ENCODE data around the gene CTBP2. TPM values are rescaled to one million over a fixed set of nuclear protein-coding genes. Genes with fewer than 3 reads are reported as not detected.

Gene CTBP2
- polyA plus RNA-seq, 6 donors from 2014 or later: 0.11 to 2.1 (median 0.40) TPM; not detected in 1

DNA sequence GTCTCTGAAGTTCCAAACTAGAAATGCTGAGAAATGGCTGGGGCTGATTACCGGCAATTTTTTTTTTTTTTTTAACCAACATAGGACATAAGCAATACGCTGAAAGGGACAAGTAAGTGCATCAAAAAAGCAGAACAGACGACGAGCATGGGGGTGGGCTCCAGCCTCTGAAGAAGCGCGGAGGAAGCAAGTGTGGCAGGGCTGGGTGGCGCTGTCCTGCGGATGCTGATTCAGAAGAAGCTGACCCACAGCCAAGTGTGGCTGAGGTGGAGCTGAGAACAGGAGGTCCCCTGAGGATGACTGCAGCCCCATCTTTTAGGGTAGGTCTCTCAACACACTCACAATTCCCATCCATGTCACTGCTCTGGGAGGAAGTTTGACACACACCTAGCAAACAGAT, 65.6 kb downstream of the CTBP2 start:
- no peaks in the 10 kb centered on the region for H3K4me1 Mint-ChIP-seq
- ATAC-seq (ENCODE audit: low read depth in 2 of 2) (no peak), DNase-seq (no peak)
- H3K27ac Mint-ChIP-seq: no peak overlapping the region
- H3K36me3 Mint-ChIP-seq: no peaks in the 10 kb centered on the region
- H3K4me3 Mint-ChIP-seq: no peak overlapping the region
- H3K9me3 Mint-ChIP-seq: no peaks in the 10 kb centered on the region
- peaks cover 35 to 42% (median 37%) of the 10 kb centered on the region in 3 donors for H3K27me3 Mint-ChIP-seq

DNA sequence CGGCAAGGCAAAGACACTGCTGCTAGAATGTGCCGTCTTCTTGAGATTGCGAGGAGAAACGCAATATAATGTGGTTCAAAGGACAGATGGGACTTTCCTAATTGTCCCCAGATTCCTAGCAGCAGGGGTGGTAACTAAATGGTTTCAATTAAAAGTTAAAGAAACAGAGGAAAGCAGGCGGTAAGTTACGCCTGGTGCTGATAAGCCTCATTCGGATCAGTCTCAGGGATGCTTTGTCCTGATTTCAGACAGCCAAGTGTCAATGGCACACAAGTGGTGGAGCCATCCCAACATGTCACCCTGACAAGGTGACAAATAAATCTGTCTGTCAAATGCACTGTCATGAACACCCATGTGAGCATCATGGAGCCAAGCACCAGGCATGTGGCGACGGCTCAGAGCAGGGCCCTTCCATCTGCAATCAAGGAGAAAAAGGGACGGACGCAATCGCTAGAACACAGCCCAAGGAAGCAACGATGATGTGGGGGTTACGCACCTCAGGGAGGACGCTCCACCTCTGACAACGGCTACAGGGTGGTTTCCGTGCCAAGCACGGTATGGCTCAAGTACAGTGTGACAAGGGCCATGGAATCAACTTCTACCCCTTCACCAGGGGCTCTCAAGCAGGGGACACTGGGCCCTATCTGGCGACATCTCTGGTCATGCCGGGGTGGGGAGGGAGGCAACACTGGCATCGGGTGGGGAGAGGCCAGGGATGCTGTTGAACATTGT, 66.2 kb downstream of the CTBP2 start:
- DNase-seq: no peak
- Mint-ChIP-seq H3K9me3 (no peaks in the 10 kb centered on the region), H3K4me1 (no peaks in the 10 kb centered on the region), H3K27ac (no peak overlapping the region), H3K36me3 (no peaks in the 10 kb centered on the region), H3K27me3 (peaks cover 30 to 42% (median 39%) of the 10 kb centered on the region in 3 donors), H3K4me3 (no peak overlapping the region)
- no peak for ATAC-seq (ENCODE audit: low read depth in 2 of 2)

DNA sequence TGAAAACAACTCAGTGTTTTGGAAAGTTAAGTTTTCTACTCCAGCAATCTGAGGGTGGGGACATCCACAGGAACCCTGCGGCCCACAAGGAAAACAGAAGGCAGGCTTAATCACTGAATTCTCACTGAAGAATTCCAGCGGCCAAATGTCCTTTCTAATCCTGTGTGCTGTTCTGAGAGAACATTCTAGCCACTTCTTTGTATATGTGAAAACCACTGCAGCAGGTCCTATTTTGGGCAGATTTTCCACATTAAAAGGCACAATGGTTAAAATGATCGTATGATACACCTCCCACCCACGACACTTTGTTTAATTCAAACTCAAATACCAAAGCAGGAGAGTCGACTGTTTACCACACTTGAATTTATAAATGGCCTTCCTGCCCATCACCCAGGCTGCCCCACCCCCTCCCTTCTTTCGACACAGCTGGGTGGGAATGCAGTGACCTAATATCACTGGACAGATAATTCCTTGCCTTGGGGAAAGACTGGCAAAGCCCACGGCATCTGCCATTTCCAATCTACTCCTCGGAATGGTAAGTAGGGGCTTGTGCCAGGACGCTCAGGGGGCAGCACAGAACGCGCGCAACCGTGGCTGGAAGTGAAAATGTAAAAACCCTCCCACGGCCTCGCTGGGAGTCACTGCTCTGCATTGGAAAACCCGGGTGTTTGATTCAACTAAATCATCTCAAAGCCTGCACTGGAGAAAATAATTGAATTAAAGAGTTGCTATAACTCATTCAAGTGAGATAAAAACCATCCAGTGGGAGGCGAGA, 67.0 kb downstream of the CTBP2 start:
- no peak for ATAC-seq (ENCODE audit: low read depth in 2 of 2)
- H3K4me1 Mint-ChIP-seq: no peaks in the 10 kb centered on the region
- H3K27me3 Mint-ChIP-seq: peaks cover 33 to 48% (median 39%) of the 10 kb centered on the region in 3 donors
- no peaks in the 10 kb centered on the region for H3K36me3 Mint-ChIP-seq
- peak overlapping the region in 1 of 6 donors; percentile 5 for H3K27ac Mint-ChIP-seq
- DNase-seq: no peak
- no peaks in the 10 kb centered on the region for H3K9me3 Mint-ChIP-seq
- no peak overlapping the region for H3K4me3 Mint-ChIP-seq

DNA sequence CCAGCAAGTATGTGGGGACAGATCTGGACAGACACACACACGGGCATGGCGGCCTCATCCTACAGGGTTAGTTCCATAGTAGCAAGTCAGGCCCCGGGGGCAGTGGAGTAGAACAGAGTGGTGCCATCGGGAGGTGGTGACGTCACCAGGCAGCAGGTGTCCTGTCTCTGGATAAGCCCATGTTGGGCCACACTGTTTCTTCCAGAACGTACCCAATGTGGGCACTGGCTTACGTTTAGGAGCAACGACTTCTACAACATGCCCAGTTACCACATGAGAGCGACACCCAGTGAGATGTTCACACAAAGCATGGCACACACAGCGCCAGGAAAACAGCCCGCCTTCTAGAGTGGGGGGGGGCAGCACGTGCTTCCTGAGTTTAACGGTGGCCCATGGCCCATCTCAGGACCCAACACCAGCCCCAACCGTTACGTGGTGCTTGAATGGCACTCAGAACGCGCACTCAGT, 67.8 kb downstream of the CTBP2 start:
- DNase-seq: no peak
- H3K9me3 Mint-ChIP-seq: no peaks in the 10 kb centered on the region
- no peaks in the 10 kb centered on the region for H3K4me1 Mint-ChIP-seq
- no peaks in the 10 kb centered on the region for H3K36me3 Mint-ChIP-seq
- H3K27me3 Mint-ChIP-seq: peaks cover 38 to 52% (median 41%) of the 10 kb centered on the region in 3 donors
- peak overlapping the region in 1 of 6 donors; percentile 74 for H3K27ac Mint-ChIP-seq
- no peak overlapping the region for H3K4me3 Mint-ChIP-seq
- no peak for ATAC-seq (ENCODE audit: low read depth in 2 of 2)

DNA sequence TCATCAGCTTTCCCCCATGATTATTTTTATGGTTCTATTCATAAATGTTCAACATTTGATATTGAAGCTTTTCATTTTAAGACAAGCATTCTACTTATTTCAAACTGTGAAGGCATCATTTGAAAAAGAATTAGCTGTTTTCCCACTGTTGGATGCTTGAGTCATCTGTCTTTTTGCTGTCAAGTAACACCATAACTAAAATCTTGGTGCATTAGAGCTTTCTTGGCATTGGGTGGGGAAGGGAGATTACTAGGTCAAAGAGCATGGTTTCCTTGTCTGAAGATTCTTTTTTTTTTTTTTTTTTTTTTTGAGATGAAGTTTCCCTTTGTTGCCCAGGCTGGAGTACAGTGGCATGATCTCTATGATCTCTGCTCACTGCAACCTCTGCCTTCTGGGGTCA, 68.5 kb downstream of the CTBP2 start:
- H3K4me1 Mint-ChIP-seq: no peaks in the 10 kb centered on the region
- no peak overlapping the region for H3K4me3 Mint-ChIP-seq
- H3K27ac Mint-ChIP-seq: no peak overlapping the region
- H3K27me3 Mint-ChIP-seq: peaks cover 43 to 50% (median 48%) of the 10 kb centered on the region in 3 donors
- DNase-seq (no peak), ATAC-seq (ENCODE audit: low read depth in 2 of 2) (no peak)
- no peaks in the 10 kb centered on the region for H3K36me3 Mint-ChIP-seq
- no peaks in the 10 kb centered on the region for H3K9me3 Mint-ChIP-seq

DNA sequence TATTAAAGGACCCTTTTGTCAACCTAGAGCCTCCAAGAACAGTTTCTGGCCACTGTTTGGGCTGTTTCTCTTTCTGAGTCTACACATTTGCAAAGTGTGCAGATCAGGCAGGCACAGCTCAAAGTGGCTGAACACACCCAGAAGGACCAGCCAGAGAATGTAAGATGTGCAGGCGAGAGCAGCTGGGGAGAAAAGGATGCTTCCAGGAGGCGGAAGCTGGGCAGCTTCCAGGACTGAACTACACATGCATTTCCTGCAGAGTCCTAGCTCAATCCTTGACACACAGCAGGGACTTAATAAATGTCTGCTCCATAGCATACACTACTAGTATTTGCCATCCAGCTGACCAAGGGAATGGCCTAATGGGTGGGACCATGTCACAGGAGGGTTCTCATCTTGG, 70.9 kb downstream of the CTBP2 start:
- no peak for ATAC-seq (ENCODE audit: low read depth in 2 of 2)
- peaks cover 48 to 58% (median 58%) of the 10 kb centered on the region in 3 donors for H3K27me3 Mint-ChIP-seq
- H3K4me3 Mint-ChIP-seq: no peak overlapping the region

DNA sequence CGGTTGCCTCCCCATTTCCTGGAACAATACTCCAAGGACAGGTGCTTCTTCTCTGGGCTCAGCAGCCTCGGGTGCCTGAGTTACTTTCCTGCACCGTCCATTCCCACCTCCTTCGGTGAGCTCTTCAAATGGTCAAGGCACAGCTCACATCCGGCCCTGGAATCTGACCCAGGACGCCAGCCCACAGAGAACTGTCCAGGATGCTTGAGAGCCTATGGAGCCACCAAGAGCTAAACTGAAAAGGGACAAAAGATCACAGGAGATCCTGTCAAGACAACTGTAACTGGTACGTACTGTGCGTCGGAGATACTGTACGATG, 72.5 kb downstream of the CTBP2 start:
- no peak for ATAC-seq (ENCODE audit: low read depth in 2 of 2)
- H3K4me1 Mint-ChIP-seq: no peaks in the 10 kb centered on the region
- peaks cover 0 to 2% (median 0%) of the 10 kb centered on the region in 7 donors for H3K9me3 Mint-ChIP-seq
- no peaks in the 10 kb centered on the region for H3K36me3 Mint-ChIP-seq
- peaks cover 53 to 62% (median 53%) of the 10 kb centered on the region in 3 donors for H3K27me3 Mint-ChIP-seq
- no peak overlapping the region for H3K4me3 Mint-ChIP-seq
- no peak overlapping the region for H3K27ac Mint-ChIP-seq
- DNase-seq: no peak

More for the DNA sequence above, 70.9 kb downstream of the CTBP2 start:
- DNase-seq: no peak
- Mint-ChIP-seq H3K9me3 (peaks cover 0 to 2% (median 0%) of the 10 kb centered on the region in 7 donors), H3K36me3 (no peaks in the 10 kb centered on the region), H3K27ac (no peak overlapping the region), H3K4me1 (no peaks in the 10 kb centered on the region)

DNA sequence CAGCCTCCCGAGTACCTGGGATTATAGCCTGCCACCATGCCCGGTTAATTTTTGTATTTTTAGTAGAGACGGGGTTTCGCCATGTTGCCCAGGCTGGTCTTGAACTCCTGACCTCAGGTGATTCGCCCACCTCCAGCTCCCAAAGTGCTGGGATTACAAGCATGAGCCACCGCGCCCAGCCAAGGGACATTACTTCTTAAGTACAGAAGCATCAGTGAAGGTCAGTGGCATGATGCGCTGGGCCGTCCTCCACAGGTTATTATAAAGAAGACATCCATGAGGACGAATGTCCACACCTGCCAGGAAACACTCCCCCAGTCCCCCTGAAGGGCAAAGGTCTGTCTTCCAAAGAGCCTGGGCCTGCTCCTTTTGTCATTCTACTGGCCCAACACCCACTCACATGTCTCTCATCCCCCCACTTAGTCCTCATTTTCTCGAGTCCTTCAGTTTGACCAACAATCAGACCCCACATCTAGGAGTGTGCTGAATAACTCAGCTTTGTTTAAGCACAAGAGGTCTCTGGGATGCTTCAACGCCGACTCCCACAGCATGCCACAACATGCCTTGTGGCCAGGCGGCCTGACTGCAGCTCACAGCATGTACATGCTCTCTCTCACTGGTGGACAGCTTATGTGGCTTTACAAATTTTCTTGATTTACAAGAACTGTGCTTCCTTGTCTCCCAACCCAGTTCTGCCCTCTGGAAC, 73.0 kb downstream of the CTBP2 start:
- ATAC-seq (ENCODE audit: low read depth in 2 of 2): no peak
- H3K9me3 Mint-ChIP-seq: peaks cover 0 to 2% (median 0%) of the 10 kb centered on the region in 7 donors
- H3K27me3 Mint-ChIP-seq: peaks cover 58 to 67% (median 58%) of the 10 kb centered on the region in 3 donors
- H3K27ac Mint-ChIP-seq: peak overlapping the region in 1 of 6 donors; percentile 63
- no peaks in the 10 kb centered on the region for H3K4me1 Mint-ChIP-seq
- H3K4me3 Mint-ChIP-seq: peak overlapping the region in 1 of 8 donors; percentile 9
- H3K36me3 Mint-ChIP-seq: no peaks in the 10 kb centered on the region
- no peak for DNase-seq

DNA sequence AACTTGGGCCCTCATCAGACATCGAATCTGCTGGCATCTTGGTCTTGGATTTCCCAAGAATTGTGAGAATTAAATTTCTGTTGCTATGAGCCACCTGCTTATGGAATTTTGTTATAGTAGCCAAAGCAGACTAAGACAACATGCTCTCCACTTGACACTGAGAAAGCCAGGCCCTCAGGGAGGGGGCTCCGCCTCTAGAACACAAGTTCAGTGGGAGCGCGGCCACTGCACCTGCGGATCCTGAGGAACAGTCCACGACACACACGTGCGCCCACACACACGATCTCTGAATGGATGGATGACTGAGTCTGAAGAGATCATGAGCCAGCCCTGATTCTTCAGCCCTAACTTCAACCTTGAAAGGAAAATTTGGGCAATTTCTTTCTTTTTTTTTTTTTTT, 73.7 kb downstream of the CTBP2 start:
- ATAC-seq (ENCODE audit: low read depth in 2 of 2) (no peak), DNase-seq (no peak)
- Mint-ChIP-seq H3K4me1 (no peaks in the 10 kb centered on the region), H3K27ac (no peak overlapping the region), H3K27me3 (peaks cover 58 to 72% (median 65%) of the 10 kb centered on the region in 3 donors), H3K36me3 (no peaks in the 10 kb centered on the region), H3K4me3 (no peak overlapping the region), H3K9me3 (peaks cover 0 to 2% (median 0%) of the 10 kb centered on the region in 7 donors)

DNA sequence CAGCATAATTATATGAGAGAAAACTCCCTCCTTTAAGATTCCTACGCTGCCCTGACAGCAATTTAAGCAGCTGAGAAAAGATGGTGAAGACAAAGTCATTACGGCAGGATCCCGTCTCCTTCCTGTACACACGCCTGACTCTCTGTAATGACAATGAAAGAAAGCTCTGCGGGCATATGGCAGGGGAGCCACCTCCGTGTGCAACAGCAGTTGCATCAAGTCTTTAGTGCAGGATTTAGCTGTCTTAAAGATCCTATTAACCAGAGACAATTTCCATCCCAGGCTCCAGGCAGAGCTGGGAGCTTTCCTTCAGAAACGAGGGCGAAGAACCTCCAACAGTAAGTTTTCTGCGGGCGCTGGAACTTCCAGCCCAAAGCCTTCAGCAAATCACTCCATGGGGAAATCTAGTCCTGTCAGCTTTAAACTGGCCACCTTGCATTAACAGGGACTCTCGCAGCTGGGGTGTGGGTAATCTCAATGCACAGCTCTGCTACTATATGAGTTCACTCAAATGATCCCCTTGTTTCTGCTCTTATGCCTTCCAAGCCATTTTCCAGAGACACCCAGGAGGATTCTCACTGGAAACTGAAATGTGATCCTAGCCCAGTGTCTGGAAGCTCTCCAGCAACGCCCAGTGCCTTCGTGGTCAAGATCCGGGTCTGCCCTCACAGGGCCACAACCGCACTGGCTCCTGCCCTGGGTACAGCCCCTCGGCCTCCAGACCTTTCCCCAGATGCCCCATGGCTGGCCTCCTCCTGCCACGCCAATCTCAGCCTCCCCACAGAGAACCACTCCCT, 74.9 kb downstream of the CTBP2 start:
- H3K4me1 Mint-ChIP-seq: no peaks in the 10 kb centered on the region
- H3K27me3 Mint-ChIP-seq: peaks cover 65 to 73% (median 72%) of the 10 kb centered on the region in 3 donors

DNA sequence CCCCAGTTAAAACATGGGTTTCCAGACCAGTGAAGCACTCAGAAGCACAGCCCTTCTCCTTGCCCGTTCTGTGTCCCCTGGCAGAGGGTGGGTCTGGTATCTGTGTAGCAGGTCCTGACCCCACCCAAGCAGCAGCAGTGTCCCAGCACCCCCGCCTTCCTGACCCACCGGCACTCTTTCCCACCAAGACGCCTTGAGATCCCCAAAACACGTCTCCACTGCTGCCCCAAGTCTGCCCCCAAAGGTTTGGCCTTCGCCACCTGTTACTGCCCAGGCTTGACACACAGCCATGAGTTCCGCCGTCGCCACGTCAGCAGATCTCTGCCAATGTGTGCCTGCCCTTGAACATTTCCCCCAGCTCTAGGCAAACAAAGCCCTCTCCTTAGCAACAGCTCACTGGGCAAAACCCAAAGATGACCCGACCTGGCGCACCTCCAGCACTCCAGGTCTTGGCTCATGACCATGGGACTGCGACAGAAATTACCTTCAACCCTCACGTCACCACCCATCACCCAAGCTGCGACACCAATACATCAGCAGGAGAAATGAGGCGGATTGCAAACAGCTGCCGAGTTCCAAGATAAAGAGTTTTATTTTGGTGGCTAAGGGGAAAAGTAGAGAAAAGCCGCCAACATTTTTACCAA, 75.6 kb downstream of the CTBP2 start:
- peaks cover 0 to 2% (median 0%) of the 10 kb centered on the region in 7 donors for H3K9me3 Mint-ChIP-seq
- no peak for DNase-seq
- peaks cover 69 to 81% (median 79%) of the 10 kb centered on the region in 3 donors for H3K27me3 Mint-ChIP-seq
- no peaks in the 10 kb centered on the region for H3K36me3 Mint-ChIP-seq
- no peak overlapping the region for H3K27ac Mint-ChIP-seq
- H3K4me1 Mint-ChIP-seq: no peaks in the 10 kb centered on the region
- no peak for ATAC-seq (ENCODE audit: low read depth in 2 of 2)
- H3K4me3 Mint-ChIP-seq: peak overlapping the region in 1 of 8 donors; percentile 25

More for the DNA sequence above, 74.9 kb downstream of the CTBP2 start:
- Mint-ChIP-seq H3K9me3 (peaks cover 0 to 2% (median 0%) of the 10 kb centered on the region in 7 donors), H3K36me3 (no peaks in the 10 kb centered on the region), H3K4me3 (no peak overlapping the region), H3K27ac (no peak overlapping the region)
- ATAC-seq (ENCODE audit: low read depth in 2 of 2): no peak
- DNase-seq: no peak

DNA sequence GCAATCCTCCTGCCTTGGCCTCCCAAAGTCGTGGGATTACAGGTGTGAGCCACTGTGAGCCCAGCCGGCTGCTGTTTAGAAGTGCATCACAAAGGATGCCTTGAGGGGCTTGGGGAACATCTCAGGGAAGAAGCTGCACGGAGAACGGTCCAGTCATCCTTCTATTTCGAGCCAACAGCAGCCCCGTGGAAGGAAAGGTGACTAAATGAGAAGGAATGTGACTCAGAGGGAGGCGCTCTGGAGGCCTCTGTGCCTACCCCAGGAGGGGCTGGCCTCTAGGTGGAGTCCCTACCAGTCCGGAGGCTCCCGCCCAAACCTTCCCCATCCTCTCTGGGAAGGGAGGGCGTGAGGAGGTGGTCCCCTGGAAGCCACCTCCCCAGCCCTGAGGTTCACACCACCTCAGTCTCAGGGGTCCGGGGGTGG, 76.2 kb downstream of the CTBP2 start:
- H3K27ac Mint-ChIP-seq: no peak overlapping the region
- DNase-seq: no peak
- ATAC-seq (ENCODE audit: low read depth in 2 of 2): no peak
- H3K4me1 Mint-ChIP-seq: no peaks in the 10 kb centered on the region
- no peaks in the 10 kb centered on the region for H3K36me3 Mint-ChIP-seq
- peaks cover 71 to 86% (median 82%) of the 10 kb centered on the region in 3 donors for H3K27me3 Mint-ChIP-seq
- peaks cover 0 to 2% (median 0%) of the 10 kb centered on the region in 7 donors for H3K9me3 Mint-ChIP-seq
- peak overlapping the region in 1 of 8 donors; percentile 66 for H3K4me3 Mint-ChIP-seq
